ENCODE measurements around the gene CACNA1E.
"Not testable (repeated sequence)": the region's sequence is repeated elsewhere in the genome, so short reads cannot be mapped to it uniquely, and the experiment has no call there.

CACNA1E gene

GRCh38 chr1:181518152-181518551, 34.8 kb downstream of the CACNA1E start:
- no peak for DNase-seq

- DNase-seq, result no peak
Measured at GRCh38 chr1:181522864-181523263, 39.5 kb downstream of the CACNA1E start.

GRCh38 chr1:181525104-181525721, 41.9 kb downstream of the CACNA1E start:
- DNase-seq, result no peak

- DNase-seq, result not testable (repeated sequence)
Measured at GRCh38 chr1:181528241-181528640, 44.9 kb downstream of the CACNA1E start.

GRCh38 chr1:181531441-181531840, 48.1 kb downstream of the CACNA1E start:
- DNase-seq, result no peak

- DNase-seq, result no peak
Measured at GRCh38 chr1:181531951-181532600, 48.8 kb downstream of the CACNA1E start.

- no peak for DNase-seq
Measured at GRCh38 chr1:181538836-181539235, 55.5 kb downstream of the CACNA1E start.

GRCh38 chr1:181541458-181541857, 58.1 kb downstream of the CACNA1E start:
- no peak for DNase-seq

- no peak for DNase-seq
Measured at GRCh38 chr1:181541947-181542346, 58.6 kb downstream of the CACNA1E start.

GRCh38 chr1:181542406-181542805, 59.1 kb downstream of the CACNA1E start:
- DNase-seq, result not testable (repeated sequence)

- DNase-seq, result no peak
Measured at GRCh38 chr1:181545395-181545794, 62.1 kb downstream of the CACNA1E start.

GRCh38 chr1:181548497-181548896, 65.2 kb downstream of the CACNA1E start:
- DNase-seq, result no peak

GRCh38 chr1:181551249-181551648, 67.9 kb downstream of the CACNA1E start:
- DNase-seq, result no peak

GRCh38 chr1:181551754-181552153, 68.4 kb downstream of the CACNA1E start:
- DNase-seq, result no peak

GRCh38 chr1:181554465-181554864, 71.1 kb downstream of the CACNA1E start:
- DNase-seq, result no peak

GRCh38 chr1:181556631-181557030, 73.3 kb downstream of the CACNA1E start:
- no peak for DNase-seq

- no peak for DNase-seq
Measured at GRCh38 chr1:181557313-181557712, 74.0 kb downstream of the CACNA1E start.

GRCh38 chr1:181558416-181558815, 75.1 kb downstream of the CACNA1E start:
- no peak for DNase-seq

- DNase-seq, result no peak
Measured at GRCh38 chr1:181559142-181559541, 75.8 kb downstream of the CACNA1E start.

- DNase-seq, result no peak
Measured at GRCh38 chr1:181562395-181562794, 79.1 kb downstream of the CACNA1E start.

GRCh38 chr1:181568736-181569135, 85.4 kb downstream of the CACNA1E start:
- no peak for DNase-seq

GRCh38 chr1:181577475-181577874, 94.2 kb downstream of the CACNA1E start:
- no peak for DNase-seq

- no peak for DNase-seq
Measured at GRCh38 chr1:181583598-181583997, 100.3 kb downstream of the CACNA1E start.

GRCh38 chr1:181587870-181588438, 104.6 kb downstream of the CACNA1E start:
- DNase-seq, result no peak

GRCh38 chr1:181588631-181589030, 105.3 kb downstream of the CACNA1E start:
- no peak for DNase-seq

Data from CD4-positive, alpha-beta T cell treated with Interferon alpha-2 for 1 hour (primary cell).